Measurements from ENCODE around the gene NPLOC4. TPM values are rescaled to one million over a fixed set of nuclear protein-coding genes. Genes with fewer than 3 reads are reported as not detected.
A peak's percentile ranks its signal among the peaks of the same experiment; 100 is the strongest.

Gene NPLOC4
- total RNA-seq, 4 donors from 2014 or later, result 14.6 to 86.3 (median 30.9) TPM

- H3K4me1 ChIP-seq, result peaks cover 3 to 23% of the 10 kb centered on the region in 2 donors
- intact Hi-C loops (cut with DNase I; ENCODE audit: low total_unique reads), result loop anchor here (5.0 kb wide), 1 partner anchor 118 kb away; the partner anchor contains the start of gene BAHCC1
Measured at GRCh38 chr17:81514739-81515529, 122.0 kb downstream of the NPLOC4 start.

DNA sequence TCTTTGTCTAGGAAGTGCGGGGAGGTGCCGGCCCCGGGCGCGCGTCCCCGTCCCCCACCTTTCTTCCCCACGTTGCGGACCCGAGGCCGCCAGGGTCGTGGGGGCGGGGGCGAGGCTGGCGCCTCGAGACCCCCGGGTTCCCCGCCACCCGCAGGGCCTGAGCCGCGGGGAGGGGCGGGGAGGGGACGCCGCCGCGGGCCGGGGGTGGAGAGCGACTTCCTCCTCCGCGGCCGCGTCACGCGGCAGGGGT lies 122.5 kb downstream of the NPLOC4 start:
- H3K27me3 ChIP-seq, result no peaks in the 10 kb centered on the region
- peak overlapping the region; percentile 97 to 100 for H3K27ac ChIP-seq
- intact Hi-C loops (cut with DNase I; ENCODE audit: low total_unique reads), result loop anchor here (5.0 kb wide), 1 partner anchor 117 kb away; the partner anchor contains the start of gene BAHCC1
- H3K36me3 ChIP-seq, result no peaks in the 10 kb centered on the region
- DNase-seq, result no peak
- TF ChIP-seq, protein P1, sequence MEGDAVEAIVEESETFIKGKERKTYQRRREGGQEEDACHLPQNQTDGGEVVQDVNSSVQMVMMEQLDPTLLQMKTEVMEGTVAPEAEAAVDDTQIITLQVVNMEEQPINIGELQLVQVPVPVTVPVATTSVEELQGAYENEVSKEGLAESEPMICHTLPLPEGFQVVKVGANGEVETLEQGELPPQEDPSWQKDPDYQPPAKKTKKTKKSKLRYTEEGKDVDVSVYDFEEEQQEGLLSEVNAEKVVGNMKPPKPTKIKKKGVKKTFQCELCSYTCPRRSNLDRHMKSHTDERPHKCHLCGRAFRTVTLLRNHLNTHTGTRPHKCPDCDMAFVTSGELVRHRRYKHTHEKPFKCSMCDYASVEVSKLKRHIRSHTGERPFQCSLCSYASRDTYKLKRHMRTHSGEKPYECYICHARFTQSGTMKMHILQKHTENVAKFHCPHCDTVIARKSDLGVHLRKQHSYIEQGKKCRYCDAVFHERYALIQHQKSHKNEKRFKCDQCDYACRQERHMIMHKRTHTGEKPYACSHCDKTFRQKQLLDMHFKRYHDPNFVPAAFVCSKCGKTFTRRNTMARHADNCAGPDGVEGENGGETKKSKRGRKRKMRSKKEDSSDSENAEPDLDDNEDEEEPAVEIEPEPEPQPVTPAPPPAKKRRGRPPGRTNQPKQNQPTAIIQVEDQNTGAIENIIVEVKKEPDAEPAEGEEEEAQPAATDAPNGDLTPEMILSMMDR (IDR thresholded peaks at IDR 0.05), result no peak
- no peak for TF ChIP-seq POLR2A (IDR thresholded peaks at IDR 0.05)
- H3K4me3 ChIP-seq, result peak overlapping the region; percentile 77 to 98
- no peaks in the 10 kb centered on the region for H3K9me3 ChIP-seq
- peaks cover 3 to 18% of the 10 kb centered on the region in 2 donors for H3K4me1 ChIP-seq

More at GRCh38 chr17:81514739-81515529, 122.0 kb downstream of the NPLOC4 start:
- peak; percentile 87 to 89 for DNase-seq
- Histone ChIP-seq H3K4me3 (peak overlapping the region; percentile 77 to 98), H3K27me3 (no peaks in the 10 kb centered on the region), H3K27ac (peak overlapping the region; percentile 97 to 100), H3K36me3 (no peaks in the 10 kb centered on the region), H3K9me3 (no peaks in the 10 kb centered on the region)
- peak; percentile 88 to 89 for TF ChIP-seq POLR2A (IDR thresholded peaks at IDR 0.05)
- TF ChIP-seq, protein P1 (IDR thresholded peaks at IDR 0.05), result no peak

DNA sequence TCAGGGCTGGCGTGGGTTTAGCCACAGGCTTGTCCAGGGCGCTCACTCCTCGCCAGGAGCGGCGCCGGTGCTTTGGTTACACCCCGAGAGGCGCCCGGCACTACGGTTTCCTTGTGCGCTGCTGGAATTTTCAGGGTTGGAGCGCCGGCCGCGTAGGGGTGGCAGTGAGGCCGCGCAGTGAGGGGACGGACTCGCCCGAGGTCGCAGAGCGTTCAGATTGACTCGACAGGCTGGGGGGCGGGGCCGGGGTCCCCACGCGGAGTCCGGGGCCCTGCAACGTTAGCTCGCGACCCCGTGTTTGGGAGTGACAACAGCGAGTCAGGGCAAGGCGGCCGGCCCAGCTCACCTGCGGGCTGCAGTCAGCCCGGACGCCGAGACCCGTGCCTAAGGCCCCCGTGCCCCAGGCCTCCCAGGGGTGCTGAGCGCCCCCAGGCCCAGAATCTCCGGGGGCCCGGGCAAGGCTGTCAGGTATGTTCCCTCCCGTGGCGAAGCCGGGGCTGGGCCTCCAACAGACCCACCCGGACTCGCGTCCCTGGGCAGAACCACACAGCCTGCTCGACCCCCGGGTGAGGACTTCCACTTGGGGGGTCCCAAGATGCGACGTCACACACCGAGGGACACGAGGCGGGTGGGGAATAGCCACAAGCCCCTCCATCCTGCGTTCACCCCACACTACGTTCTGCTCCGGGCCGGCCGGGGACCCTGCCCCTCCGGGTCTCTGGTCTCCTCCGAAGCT lies 123.0 kb downstream of the NPLOC4 start:
- Histone ChIP-seq H3K27ac (peak overlapping the region; percentile 97 to 100), H3K4me1 (peaks cover 3 to 13% of the 10 kb centered on the region in 2 donors), H3K9me3 (no peaks in the 10 kb centered on the region), H3K4me3 (peak overlapping the region; percentile 77 to 98), H3K27me3 (no peaks in the 10 kb centered on the region), H3K36me3 (no peaks in the 10 kb centered on the region)
- intact Hi-C loops (cut with DNase I; ENCODE audit: low total_unique reads), result loop anchor here (5.0 kb wide), 1 partner anchor 117 kb away; the partner anchor contains the start of gene BAHCC1
- peak; percentile 62 to 69 for DNase-seq
- TF ChIP-seq POLR2A (IDR thresholded peaks at IDR 0.05), result no peak
- TF ChIP-seq, protein P1 (IDR thresholded peaks at IDR 0.05), result no peak

GRCh38 chr17:81513372-81513752 lies 123.5 kb downstream of the NPLOC4 start:
- H3K27ac ChIP-seq, result peak overlapping the region; percentile 97 to 100
- TF ChIP-seq POLR2A (IDR thresholded peaks at IDR 0.05), result no peak
- TF ChIP-seq, protein P1 (IDR thresholded peaks at IDR 0.05), result no peak
- no peaks in the 10 kb centered on the region for H3K9me3 ChIP-seq
- H3K27me3 ChIP-seq, result no peaks in the 10 kb centered on the region
- peak; percentile 73 to 79 for DNase-seq
- no peaks in the 10 kb centered on the region for H3K36me3 ChIP-seq
- H3K4me3 ChIP-seq, result peak overlapping the region; percentile 77 to 98
- peaks cover 3 to 9% of the 10 kb centered on the region in 2 donors for H3K4me1 ChIP-seq
- intact Hi-C loops (cut with DNase I; ENCODE audit: low total_unique reads), result loop anchor here (5.0 kb wide), 1 partner anchor 116 kb away; the partner anchor contains the start of gene BAHCC1

Measured in uterus (tissue), 4 donors.